GM18867 (cell line): ENCODE measurements around the gene LCE1F.

ENCODE experiments used
- ATAC-seq: cut with Tn5 transposase; IDR thresholded peaks from one replicate; pipeline ENCODE4 v1.9.1; 2021; ENCODE audit warnings: mild to moderate bottlenecking, moderate library complexity; ENCODE audit not compliant: unreplicated experiment

LCE1F gene

GRCh38 chr1:152770411-152770810, 4.5 kb upstream of the LCE1F start:
- no peak for ATAC-seq

DNA sequence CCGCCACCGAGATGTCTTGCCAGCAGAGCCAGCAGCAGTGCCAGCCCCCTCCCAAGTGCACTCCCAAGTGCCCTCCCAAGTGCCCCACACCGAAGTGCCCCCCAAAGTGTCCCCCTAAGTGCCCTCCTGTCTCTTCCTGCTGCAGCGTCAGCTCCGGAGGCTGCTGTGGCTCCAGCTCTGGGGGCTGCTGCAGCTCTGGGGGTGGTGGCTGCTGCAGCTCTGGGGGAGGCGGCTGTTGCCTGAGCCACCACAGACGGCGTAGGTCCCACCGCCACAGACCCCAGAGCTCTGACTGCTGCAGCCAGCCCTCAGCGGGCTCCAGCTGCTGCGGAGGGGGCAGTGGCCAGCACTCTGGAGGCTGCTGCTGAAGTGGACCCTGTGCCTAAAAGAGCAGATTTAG, 1.4 kb downstream of the LCE1F start:
- no peak for ATAC-seq

- ATAC-seq: no peak
Measured at GRCh38 chr1:152777510-152778137, 2.7 kb downstream of the LCE1F start.

GRCh38 chr1:152783095-152783494, 8.2 kb downstream of the LCE1F start:
- no peak for ATAC-seq

- no peak for ATAC-seq
Measured at GRCh38 chr1:152786077-152786476, 11.1 kb downstream of the LCE1F start, which contains the start of gene LCE1E. LCE1E (plus strand) TSS chr1:152786257; CDS start chr1:152787300, 1,043 bp downstream.

DNA sequence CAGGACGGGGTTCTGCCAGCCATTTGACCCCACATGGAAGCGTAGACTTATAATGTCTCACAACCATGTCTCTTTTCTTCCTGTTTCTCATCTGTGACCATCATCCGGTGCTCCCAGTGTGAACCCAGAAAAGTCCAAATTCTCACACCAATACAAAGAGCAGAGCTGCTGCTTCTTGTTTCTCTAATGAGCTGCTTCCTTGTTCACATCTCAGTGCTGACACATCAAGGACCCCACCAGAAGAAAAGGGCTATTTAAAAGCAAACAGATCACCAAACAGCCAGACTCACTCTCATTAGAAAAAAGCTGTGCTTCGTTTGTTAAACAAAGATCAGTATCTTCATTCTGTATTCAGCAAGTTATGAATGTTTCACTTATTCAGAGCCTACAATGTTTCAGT, 20.7 kb downstream of the LCE1F start:
- ATAC-seq: no peak

- no peak for ATAC-seq
Measured at GRCh38 chr1:152796421-152796820, 21.5 kb downstream of the LCE1F start, which contains the start of gene LCE1D. LCE1D (plus strand) TSS chr1:152796721; CDS start chr1:152797795, 1,074 bp downstream.

- ATAC-seq: no peak
Measured at GRCh38 chr1:152801333-152801732, 26.4 kb downstream of the LCE1F start.

DNA sequence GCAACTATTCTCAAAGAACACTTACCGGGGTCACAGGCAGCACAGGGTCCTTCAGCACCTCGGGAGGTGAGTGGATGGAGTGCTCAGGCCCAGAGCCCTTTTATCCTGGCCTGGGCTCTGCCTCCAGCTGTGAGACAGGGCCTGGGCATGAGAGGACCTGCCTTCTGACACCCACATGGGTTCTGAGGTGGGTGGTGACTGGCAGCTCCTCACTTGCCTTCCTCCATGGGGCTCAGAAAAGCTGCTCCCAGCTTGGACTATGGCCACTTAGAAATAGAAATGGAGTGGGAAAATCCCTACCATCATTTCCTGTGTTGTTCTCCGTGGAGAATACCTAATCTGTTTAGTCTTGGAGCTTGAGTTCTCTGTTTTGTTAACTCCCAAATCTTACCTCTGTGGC, 31.6 kb downstream of the LCE1F start, which contains the start of gene LCE1C:
Gene LCE1C, minus strand, starts transcription at position 76 of the 400 bp plus-strand sequence. CDS start 1,173 bp downstream, outside the sequence.
- ATAC-seq: no peak

- no peak for ATAC-seq
Measured at GRCh38 chr1:152811050-152811449, 36.1 kb downstream of the LCE1F start.

DNA sequence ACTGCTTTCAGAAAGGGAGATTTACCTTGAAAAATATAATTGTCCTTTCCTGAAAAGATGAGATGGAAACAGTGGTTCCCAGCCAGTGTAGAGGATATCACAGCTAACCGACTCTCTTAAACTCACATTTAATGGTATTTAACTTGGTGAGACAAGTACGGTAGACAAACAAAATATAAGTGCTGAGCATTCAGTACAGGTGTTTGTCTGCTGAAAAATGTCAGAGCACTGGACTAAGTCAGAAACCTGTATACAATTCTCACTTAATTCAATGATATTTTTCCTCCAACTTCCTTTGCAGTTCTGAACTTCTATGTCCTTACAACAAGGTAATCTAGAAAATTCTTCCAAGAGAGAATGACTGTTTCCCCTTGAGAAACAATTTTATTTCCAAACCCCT, 36.7 kb downstream of the LCE1F start, which contains the start of gene LCE1B:
Gene LCE1B, plus strand, starts transcription at position 301 of the 400 bp plus-strand sequence. CDS start 476 bp downstream, outside the sequence.
- no peak for ATAC-seq

DNA sequence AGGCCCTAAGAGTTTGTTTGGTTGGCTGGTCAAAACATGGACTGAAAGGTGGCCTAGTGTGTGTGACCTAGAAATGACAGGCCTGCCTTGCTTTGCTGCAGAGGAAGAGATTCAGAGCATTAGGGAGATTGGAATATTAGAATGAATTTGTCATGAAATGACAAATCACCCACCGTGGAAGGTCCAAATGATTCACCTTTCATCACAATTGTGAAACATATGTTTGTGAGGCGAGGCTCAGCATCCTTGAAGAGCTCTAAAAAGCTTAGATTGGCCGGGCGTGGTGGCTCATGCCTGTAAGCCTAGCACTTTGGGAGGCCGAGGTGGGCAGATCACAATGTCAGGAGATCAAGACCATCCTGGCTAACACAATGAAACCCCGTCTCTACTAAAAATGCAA, 42.4 kb downstream of the LCE1F start:
- ATAC-seq: no peak

- ATAC-seq: no peak
Measured at GRCh38 chr1:152823294-152823693, 48.4 kb downstream of the LCE1F start.

DNA sequence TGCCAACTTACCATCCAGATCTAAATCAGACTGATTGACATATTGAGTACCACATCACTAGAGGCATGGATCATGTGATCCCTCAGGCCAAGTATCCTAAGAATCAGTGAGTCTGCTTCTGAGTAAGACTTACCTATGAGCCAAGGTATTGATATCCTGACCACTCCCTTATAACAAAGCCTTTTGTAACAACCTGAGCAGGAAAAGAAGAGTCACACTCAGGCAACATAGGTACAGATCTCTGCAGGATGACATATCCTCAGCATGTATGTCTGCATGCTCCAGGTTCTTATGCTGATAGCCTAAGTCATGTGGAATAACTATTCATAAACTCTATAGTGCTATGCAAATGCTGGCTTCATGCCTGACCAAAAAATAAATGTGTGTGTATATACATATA, 50.0 kb downstream of the LCE1F start:
- no peak for ATAC-seq
